GM21619 (cell line): ENCODE data around the gene AMPD2.
"Not testable (repeated sequence)": the region's sequence is repeated elsewhere in the genome, so short reads cannot be mapped to it uniquely, and the experiment has no call there.

Experiments
- ATAC-seq: cut with Tn5 transposase; IDR thresholded peaks from one replicate; pipeline ENCODE4 v1.9.1; 2021; ENCODE audit not compliant: unreplicated experiment

Gene AMPD2

DNA sequence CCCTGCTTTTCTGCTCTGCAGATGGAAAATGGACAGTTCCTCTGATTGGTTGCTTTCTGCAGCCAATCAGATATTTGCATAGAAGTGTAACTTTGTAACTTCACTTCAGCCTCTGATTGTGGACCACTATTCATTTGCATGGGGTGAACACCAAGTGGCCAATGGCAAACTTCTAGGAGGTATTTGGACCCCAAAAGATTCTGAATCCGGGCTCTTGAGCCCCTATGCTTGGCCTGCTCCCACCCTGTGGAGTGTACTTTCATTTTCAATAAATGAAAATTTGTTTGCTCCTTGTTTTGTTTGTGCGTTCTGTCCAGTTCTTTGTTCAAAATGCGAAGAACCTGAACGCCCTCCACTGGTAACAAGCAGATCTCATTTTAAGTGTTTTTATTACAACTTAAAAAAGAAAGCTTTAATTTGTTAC, 29.9 kb downstream of the AMPD2 start:
- no peak for ATAC-seq

GRCh38 chr1:109650609-109651008, 31.0 kb downstream of the AMPD2 start:
- no peak for ATAC-seq

DNA sequence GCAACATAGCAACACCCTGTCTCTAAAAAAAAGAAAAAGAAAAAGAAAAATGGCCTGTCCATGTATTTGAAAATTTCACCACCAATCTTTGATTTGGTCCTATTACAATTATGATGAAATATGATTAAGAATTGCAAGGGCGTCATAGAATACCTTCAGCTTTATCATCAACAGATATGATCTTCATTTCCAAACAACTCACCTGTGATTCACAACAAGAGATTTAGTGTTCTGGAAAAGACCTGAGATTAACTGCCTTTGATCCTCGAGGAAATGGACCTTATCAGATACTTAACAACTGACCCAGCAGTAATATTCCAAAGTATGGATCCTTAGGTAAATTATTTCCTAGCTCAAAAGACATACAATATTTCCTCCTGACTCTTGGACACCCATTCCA, 32.8 kb downstream of the AMPD2 start:
- ATAC-seq = no peak

GRCh38 chr1:109653306-109653705, 33.7 kb downstream of the AMPD2 start:
- ATAC-seq = no peak

DNA sequence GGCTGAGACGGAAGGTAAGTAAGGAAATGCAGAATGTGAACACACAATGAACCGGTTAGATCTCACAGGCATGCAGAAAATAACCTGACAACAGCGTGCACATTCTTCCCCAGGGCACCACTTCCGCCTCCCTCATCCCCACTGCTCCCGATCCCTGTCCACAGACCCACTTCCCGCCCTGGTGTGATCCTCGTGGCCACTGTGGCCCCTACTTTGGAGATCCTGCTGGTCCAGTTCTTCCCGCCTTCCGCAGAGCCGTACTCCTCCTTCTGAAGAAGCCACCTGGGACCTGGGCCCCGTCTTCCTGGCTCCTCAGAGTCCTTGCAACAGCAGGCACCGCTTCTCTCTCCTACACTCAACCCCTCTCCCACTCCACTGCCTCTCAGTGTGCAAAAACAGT, 34.9 kb downstream of the AMPD2 start:
- no peak for ATAC-seq

- ATAC-seq = peak; percentile 88
Observed at GRCh38 chr1:109655615-109656519, 36.2 kb downstream of the AMPD2 start, which contains the start of gene GSTM4. TSS of gene GSTM4 (plus strand) at chr1:109656099. CDS start at chr1:109656390, 291 bp downstream.

DNA sequence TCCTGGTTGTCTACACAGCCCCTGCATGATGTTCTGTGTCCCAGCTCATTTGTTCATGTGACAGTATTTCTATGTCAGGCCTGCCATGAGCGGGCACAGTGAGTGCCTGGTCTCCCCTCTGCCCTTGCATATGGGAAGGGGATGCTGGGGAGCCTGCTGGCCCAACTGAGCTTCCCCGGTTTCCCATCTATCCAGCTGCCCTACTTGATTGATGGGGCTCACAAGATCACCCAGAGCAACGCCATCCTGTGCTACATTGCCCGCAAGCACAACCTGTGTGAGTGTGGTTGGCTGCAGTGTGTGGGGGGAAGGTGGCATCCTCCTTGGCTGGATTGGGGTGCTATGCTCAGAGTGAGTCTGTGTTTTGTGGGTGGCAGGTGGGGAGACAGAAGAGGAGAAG, 37.8 kb downstream of the AMPD2 start:
- ATAC-seq = no peak

DNA sequence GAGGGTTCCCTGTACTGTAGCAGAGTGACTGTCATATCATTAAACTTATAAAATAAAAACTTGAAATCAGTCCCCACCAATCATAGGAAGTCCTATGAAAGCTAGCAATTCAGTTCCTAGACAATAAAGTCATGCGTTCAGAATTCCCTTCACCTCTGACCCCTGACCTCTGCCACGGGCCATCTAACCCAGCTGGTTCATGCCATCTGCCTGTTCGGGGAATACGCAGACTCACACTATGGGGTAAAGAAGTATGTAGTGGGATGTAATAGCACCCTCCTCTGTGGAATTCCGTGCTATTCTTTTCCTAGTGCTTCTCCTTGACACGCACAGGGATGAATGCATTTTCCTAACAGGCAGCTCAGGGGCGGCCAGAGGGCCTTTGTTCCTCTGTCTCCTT, 38.3 kb downstream of the AMPD2 start:
- no peak for ATAC-seq

- ATAC-seq = no peak
Observed at GRCh38 chr1:109658533-109659042, 39.0 kb downstream of the AMPD2 start.

GRCh38 chr1:109659145-109659544, 39.5 kb downstream of the AMPD2 start:
- no peak for ATAC-seq

DNA sequence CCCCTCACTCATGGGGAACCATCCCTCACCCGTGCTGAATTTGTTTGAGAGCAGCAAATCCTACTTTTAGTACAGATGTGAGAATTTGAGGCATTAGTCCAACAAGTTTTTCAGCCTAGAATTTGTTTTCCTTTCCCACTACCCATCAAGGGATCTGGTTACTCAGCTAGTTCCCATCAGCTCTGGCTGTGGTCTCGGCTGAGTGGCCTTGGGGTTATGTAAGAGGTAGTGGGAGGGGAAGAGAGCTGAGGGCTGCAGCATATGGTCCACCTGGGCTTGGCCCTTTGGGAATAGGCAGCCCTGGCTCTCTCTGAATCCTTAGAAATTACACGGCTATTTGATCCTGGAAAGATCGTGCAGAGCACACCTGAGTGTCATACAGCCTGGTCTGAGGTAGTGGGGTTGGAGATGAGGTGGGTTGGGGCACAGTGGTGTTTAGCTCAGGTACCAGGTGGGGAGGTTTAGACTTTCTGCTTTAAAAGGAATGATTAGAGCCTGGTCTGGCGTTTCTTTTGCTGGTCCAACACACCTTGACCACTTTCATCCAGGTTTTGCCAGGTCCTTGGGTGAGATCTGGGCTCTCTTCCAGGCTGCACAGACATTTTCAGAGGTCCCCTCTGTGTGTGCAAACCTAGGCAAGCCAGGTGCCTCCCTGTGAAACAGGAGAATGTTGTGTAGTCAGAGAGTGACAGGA, 40.5 kb downstream of the AMPD2 start:
- ATAC-seq = no peak

- not testable (repeated sequence) for ATAC-seq
Observed at GRCh38 chr1:109660691-109661026, 41.0 kb downstream of the AMPD2 start.

GRCh38 chr1:109661391-109661790, 41.8 kb downstream of the AMPD2 start:
- ATAC-seq = no peak

DNA sequence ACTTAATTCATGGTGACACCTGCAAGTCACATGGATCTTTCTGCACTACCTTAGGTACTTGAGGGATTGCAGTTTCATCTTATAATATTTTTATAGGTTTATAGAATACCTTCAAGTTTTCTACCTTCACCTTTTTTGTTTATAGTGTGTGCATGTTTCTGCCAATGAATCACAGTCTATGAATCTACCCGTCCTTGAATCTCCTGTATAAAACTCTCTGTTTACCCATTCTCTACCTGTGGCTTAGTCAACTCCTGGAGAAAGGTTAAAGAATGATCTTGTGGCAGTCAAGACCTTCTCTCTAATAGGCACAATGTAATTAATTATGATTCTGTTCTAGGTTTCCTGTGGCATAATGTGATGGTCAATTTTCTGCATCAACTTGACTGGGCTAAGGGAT, 45.0 kb downstream of the AMPD2 start:
- ATAC-seq = no peak

DNA sequence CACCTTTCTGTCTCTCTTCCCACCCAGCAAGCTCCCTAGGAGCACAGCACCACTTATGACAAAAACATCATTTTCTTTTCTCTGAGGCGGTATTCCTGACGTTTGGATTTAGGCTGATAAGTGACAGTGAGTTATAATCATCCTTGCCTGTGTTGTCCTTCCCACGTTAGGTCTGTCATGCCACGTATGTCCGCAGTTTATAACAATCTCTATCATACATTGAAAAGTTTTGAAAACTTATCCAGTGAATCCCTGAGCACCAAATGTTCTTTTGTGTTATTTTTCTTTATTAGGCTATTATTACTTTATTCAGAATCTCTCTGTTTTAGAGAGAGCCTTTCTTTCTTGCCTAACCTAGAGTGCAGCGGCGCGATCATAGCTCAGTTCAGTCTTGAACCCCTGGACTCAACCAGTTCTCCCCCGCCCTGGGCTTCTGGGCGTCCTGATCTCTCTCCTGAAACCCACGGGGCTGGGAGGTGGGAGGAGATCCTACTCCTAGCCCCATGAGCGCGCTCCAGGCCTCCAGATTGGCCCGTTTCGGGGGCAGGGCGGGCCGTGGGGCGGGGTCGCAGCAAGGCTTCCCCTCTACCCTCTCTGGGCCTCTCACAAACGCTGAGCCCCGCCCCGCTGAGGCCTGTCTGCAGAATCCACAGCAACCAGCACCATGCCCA, 48.0 kb downstream of the AMPD2 start, which contains the start of gene GSTM2:
GSTM2 (plus strand) TSS at position 606 of the 671 bp plus-strand sequence; CDS start at position 665, 59 bp downstream.
- ATAC-seq = no peak

GRCh38 chr1:109668123-109668775, 48.6 kb downstream of the AMPD2 start:
- ATAC-seq = no peak

DNA sequence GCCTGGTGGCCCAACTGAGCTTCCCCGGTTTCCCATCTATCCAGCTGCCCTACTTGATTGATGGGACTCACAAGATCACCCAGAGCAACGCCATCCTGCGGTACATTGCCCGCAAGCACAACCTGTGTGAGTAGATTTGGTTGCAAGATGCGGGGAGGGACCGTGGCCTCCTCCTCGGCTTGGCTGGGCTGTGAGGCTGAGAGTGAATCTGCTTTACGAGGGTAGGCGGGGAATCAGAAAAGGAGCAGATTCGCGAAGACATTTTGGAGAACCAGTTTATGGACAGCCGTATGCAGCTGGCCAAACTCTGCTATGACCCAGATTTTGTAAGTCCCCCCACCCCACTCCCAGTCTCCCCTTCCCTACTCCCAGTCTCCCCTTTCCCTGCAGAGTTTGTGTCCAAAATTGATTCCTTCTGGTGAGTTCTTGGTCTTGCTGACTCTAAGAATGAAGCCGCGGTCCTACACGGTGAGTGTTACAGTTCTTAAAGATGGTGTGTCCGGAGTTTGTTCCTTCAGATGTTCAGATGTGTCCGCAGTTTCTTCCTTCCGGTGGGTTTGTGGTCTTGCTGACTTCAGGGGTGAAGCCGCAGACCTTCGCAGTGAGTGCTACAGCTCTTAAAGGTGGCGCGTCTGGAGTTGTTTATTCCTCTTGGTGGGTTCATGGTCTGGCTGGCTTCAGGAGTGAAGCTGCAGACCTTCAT, 49.8 kb downstream of the AMPD2 start:
- no peak for ATAC-seq

DNA sequence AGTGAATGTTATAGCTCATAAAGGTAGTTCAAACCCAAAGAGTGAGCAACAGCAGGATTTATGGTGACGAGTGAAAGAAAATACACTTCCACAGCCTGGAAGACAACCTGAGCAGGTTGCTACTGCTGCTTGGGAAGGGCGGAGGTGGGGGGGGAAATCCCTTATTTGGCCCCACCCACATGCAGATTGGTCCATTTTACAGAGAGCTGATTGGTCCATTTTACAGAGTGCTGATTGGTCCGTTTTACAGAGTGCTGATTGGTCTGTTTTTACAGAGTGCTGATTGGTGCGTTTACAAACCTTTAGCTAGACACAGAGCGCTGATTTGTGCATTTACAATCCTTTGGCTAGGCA, 50.3 kb downstream of the AMPD2 start:
- ATAC-seq = not testable (repeated sequence)

- no peak for ATAC-seq
Observed at GRCh38 chr1:109671067-109671466, 51.4 kb downstream of the AMPD2 start.

- ATAC-seq = not testable (repeated sequence)
Observed at GRCh38 chr1:109673861-109674260, 54.2 kb downstream of the AMPD2 start.
